Measurements from ENCODE around the gene PAXIP1. TPM values are rescaled to one million over a fixed set of nuclear protein-coding genes. Genes with fewer than 3 reads are reported as not detected.
"Not testable (repeated sequence)": the region's sequence is repeated elsewhere in the genome, so short reads cannot be mapped to it uniquely, and the experiment has no call there.

PAXIP1 gene
- polyA plus RNA-seq, 1 donor = 13.9 TPM

GRCh38 chr7:154922472-154922871 is 80.5 kb downstream of the PAXIP1 start:
- not testable (repeated sequence) for H3K4me3 ChIP-seq (ENCODE audit: low read length); H3K9me3 ChIP-seq (ENCODE audit: control insufficient read depth, low read depth, low read length); DNase-seq; H3K4me1 ChIP-seq (ENCODE audit: control insufficient read depth, insufficient read depth, low read length); H3K27ac ChIP-seq (ENCODE audit: low read length); H3K36me3 ChIP-seq (ENCODE audit: control insufficient read depth, insufficient read depth, low read length)
- no CpG with 5 or more reads among the region's 2 CpGs for WGBS (ENCODE audit: insufficient coverage, low lambda C conversion rate)
- H3K27me3 ChIP-seq (ENCODE audit: control insufficient read depth, insufficient read depth, low read length) = peaks cover 15% of the 10 kb centered on the region

- no peak overlapping the region for H3K4me3 ChIP-seq (ENCODE audit: low read length)
- no peak overlapping the region for H3K27ac ChIP-seq (ENCODE audit: low read length)
- H3K36me3 ChIP-seq (ENCODE audit: control insufficient read depth, insufficient read depth, low read length) = no peaks in the 10 kb centered on the region
- DNase-seq = no peak
- H3K9me3 ChIP-seq (ENCODE audit: control insufficient read depth, low read depth, low read length) = peaks cover 3% of the 10 kb centered on the region
- peaks cover 35% of the 10 kb centered on the region for H3K27me3 ChIP-seq (ENCODE audit: control insufficient read depth, insufficient read depth, low read length)
- WGBS (ENCODE audit: insufficient coverage, low lambda C conversion rate) = no CpG with 5 or more reads among the region's 11 CpGs
- no peaks in the 10 kb centered on the region for H3K4me1 ChIP-seq (ENCODE audit: control insufficient read depth, insufficient read depth, low read length)
Observed at GRCh38 chr7:154919344-154920225, 83.3 kb downstream of the PAXIP1 start.

GRCh38 chr7:154918741-154919140 is 84.2 kb downstream of the PAXIP1 start:
- WGBS (ENCODE audit: insufficient coverage, low lambda C conversion rate) = no CpG with 5 or more reads among the region's 6 CpGs
- DNase-seq = no peak
- H3K27ac ChIP-seq (ENCODE audit: low read length) = no peak overlapping the region

GRCh38 chr7:154918266-154918665 is 84.7 kb downstream of the PAXIP1 start:
- peaks cover 6% of the 10 kb centered on the region for H3K9me3 ChIP-seq (ENCODE audit: control insufficient read depth, low read depth, low read length)
- no peaks in the 10 kb centered on the region for H3K4me1 ChIP-seq (ENCODE audit: control insufficient read depth, insufficient read depth, low read length)
- no peaks in the 10 kb centered on the region for H3K36me3 ChIP-seq (ENCODE audit: control insufficient read depth, insufficient read depth, low read length)
- peaks cover 43% of the 10 kb centered on the region for H3K27me3 ChIP-seq (ENCODE audit: control insufficient read depth, insufficient read depth, low read length)
- WGBS (ENCODE audit: insufficient coverage, low lambda C conversion rate) = no CpG with 5 or more reads among the region's 6 CpGs
- no peak for DNase-seq
- H3K4me3 ChIP-seq (ENCODE audit: low read length) = no peak overlapping the region
- no peak overlapping the region for H3K27ac ChIP-seq (ENCODE audit: low read length)

More at GRCh38 chr7:154918741-154919140, 84.2 kb downstream of the PAXIP1 start:
- Histone ChIP-seq H3K9me3 (ENCODE audit: control insufficient read depth, low read depth, low read length) (peaks cover 6% of the 10 kb centered on the region), H3K4me1 (ENCODE audit: control insufficient read depth, insufficient read depth, low read length) (no peaks in the 10 kb centered on the region), H3K36me3 (ENCODE audit: control insufficient read depth, insufficient read depth, low read length) (no peaks in the 10 kb centered on the region), H3K27me3 (ENCODE audit: control insufficient read depth, insufficient read depth, low read length) (peaks cover 43% of the 10 kb centered on the region), H3K4me3 (ENCODE audit: low read length) (no peak overlapping the region)

- peaks cover 41% of the 10 kb centered on the region for H3K27me3 ChIP-seq (ENCODE audit: control insufficient read depth, insufficient read depth, low read length)
- no peak for DNase-seq
- H3K4me3 ChIP-seq (ENCODE audit: low read length) = no peak overlapping the region
- WGBS (ENCODE audit: insufficient coverage, low lambda C conversion rate) = no CpG with 5 or more reads among the region's 7 CpGs
- no peaks in the 10 kb centered on the region for H3K4me1 ChIP-seq (ENCODE audit: control insufficient read depth, insufficient read depth, low read length)
- H3K9me3 ChIP-seq (ENCODE audit: control insufficient read depth, low read depth, low read length) = peaks cover 6% of the 10 kb centered on the region
- H3K36me3 ChIP-seq (ENCODE audit: control insufficient read depth, insufficient read depth, low read length) = no peaks in the 10 kb centered on the region
- H3K27ac ChIP-seq (ENCODE audit: low read length) = no peak overlapping the region
Observed at GRCh38 chr7:154917808-154918160, 85.1 kb downstream of the PAXIP1 start.

GRCh38 chr7:154916856-154917807 is 85.8 kb downstream of the PAXIP1 start:
- no peak for DNase-seq
- no peak overlapping the region for H3K27ac ChIP-seq (ENCODE audit: low read length)
- peaks cover 41% of the 10 kb centered on the region for H3K27me3 ChIP-seq (ENCODE audit: control insufficient read depth, insufficient read depth, low read length)
- no CpG with 5 or more reads among the region's 13 CpGs for WGBS (ENCODE audit: insufficient coverage, low lambda C conversion rate)
- no peaks in the 10 kb centered on the region for H3K36me3 ChIP-seq (ENCODE audit: control insufficient read depth, insufficient read depth, low read length)
- peaks cover 6% of the 10 kb centered on the region for H3K9me3 ChIP-seq (ENCODE audit: control insufficient read depth, low read depth, low read length)
- H3K4me1 ChIP-seq (ENCODE audit: control insufficient read depth, insufficient read depth, low read length) = no peaks in the 10 kb centered on the region
- no peak overlapping the region for H3K4me3 ChIP-seq (ENCODE audit: low read length)

- DNase-seq = no peak
- Histone ChIP-seq H3K4me3 (ENCODE audit: low read length) (no peak overlapping the region), H3K4me1 (ENCODE audit: control insufficient read depth, insufficient read depth, low read length) (no peaks in the 10 kb centered on the region), H3K36me3 (ENCODE audit: control insufficient read depth, insufficient read depth, low read length) (no peaks in the 10 kb centered on the region), H3K27ac (ENCODE audit: low read length) (no peak overlapping the region), H3K9me3 (ENCODE audit: control insufficient read depth, low read depth, low read length) (peaks cover 6% of the 10 kb centered on the region), H3K27me3 (ENCODE audit: control insufficient read depth, insufficient read depth, low read length) (peaks cover 41% of the 10 kb centered on the region)
- WGBS (ENCODE audit: insufficient coverage, low lambda C conversion rate) = no CpG with 5 or more reads among the region's 14 CpGs
Observed at GRCh38 chr7:154916381-154916780, 86.5 kb downstream of the PAXIP1 start.

GRCh38 chr7:154915600-154915999 is 87.3 kb downstream of the PAXIP1 start:
- WGBS (ENCODE audit: insufficient coverage, low lambda C conversion rate) = no CpG with 5 or more reads among the region's 4 CpGs
- no peak for DNase-seq

GRCh38 chr7:154914996-154915380 is 87.9 kb downstream of the PAXIP1 start:
- H3K27ac ChIP-seq (ENCODE audit: low read length) = no peak overlapping the region
- no peaks in the 10 kb centered on the region for H3K36me3 ChIP-seq (ENCODE audit: control insufficient read depth, insufficient read depth, low read length)
- WGBS (ENCODE audit: insufficient coverage, low lambda C conversion rate) = no CpG with 5 or more reads among the region's 18 CpGs
- H3K27me3 ChIP-seq (ENCODE audit: control insufficient read depth, insufficient read depth, low read length) = peaks cover 37% of the 10 kb centered on the region
- H3K9me3 ChIP-seq (ENCODE audit: control insufficient read depth, low read depth, low read length) = peaks cover 10% of the 10 kb centered on the region
- no peak overlapping the region for H3K4me3 ChIP-seq (ENCODE audit: low read length)
- no peaks in the 10 kb centered on the region for H3K4me1 ChIP-seq (ENCODE audit: control insufficient read depth, insufficient read depth, low read length)
- no peak for DNase-seq

More at GRCh38 chr7:154915600-154915999, 87.3 kb downstream of the PAXIP1 start:
- Histone ChIP-seq H3K4me1 (ENCODE audit: control insufficient read depth, insufficient read depth, low read length) (no peaks in the 10 kb centered on the region), H3K36me3 (ENCODE audit: control insufficient read depth, insufficient read depth, low read length) (no peaks in the 10 kb centered on the region), H3K9me3 (ENCODE audit: control insufficient read depth, low read depth, low read length) (peaks cover 10% of the 10 kb centered on the region), H3K27me3 (ENCODE audit: control insufficient read depth, insufficient read depth, low read length) (peaks cover 41% of the 10 kb centered on the region), H3K27ac (ENCODE audit: low read length) (no peak overlapping the region), H3K4me3 (ENCODE audit: low read length) (no peak overlapping the region)

GRCh38 chr7:154914308-154914995 is 88.5 kb downstream of the PAXIP1 start:
- no peak for DNase-seq
- no peak overlapping the region for H3K4me3 ChIP-seq (ENCODE audit: low read length)
- WGBS (ENCODE audit: insufficient coverage, low lambda C conversion rate) = no CpG with 5 or more reads among the region's 36 CpGs

More at GRCh38 chr7:154914308-154914995, 88.5 kb downstream of the PAXIP1 start:
- Histone ChIP-seq H3K9me3 (ENCODE audit: control insufficient read depth, low read depth, low read length) (peaks cover 10% of the 10 kb centered on the region), H3K27me3 (ENCODE audit: control insufficient read depth, insufficient read depth, low read length) (peaks cover 36% of the 10 kb centered on the region), H3K4me1 (ENCODE audit: control insufficient read depth, insufficient read depth, low read length) (no peaks in the 10 kb centered on the region), H3K36me3 (ENCODE audit: control insufficient read depth, insufficient read depth, low read length) (no peaks in the 10 kb centered on the region), H3K27ac (ENCODE audit: low read length) (no peak overlapping the region)
